HG03097 (cell line): ENCODE measurements around the gene ITPKB.
A peak's percentile ranks its signal among the peaks of the same experiment; 100 is the strongest.

Source experiments
- ATAC-seq: cut with Tn5 transposase; IDR thresholded peaks from one replicate; pipeline ENCODE4 v1.9.1; 2021; ENCODE audit not compliant: unreplicated experiment, low FRiP score

The ITPKB gene

GRCh38 chr1:226708967-226709396 is 30.1 kb downstream of the ITPKB start:
- no peak for ATAC-seq

DNA sequence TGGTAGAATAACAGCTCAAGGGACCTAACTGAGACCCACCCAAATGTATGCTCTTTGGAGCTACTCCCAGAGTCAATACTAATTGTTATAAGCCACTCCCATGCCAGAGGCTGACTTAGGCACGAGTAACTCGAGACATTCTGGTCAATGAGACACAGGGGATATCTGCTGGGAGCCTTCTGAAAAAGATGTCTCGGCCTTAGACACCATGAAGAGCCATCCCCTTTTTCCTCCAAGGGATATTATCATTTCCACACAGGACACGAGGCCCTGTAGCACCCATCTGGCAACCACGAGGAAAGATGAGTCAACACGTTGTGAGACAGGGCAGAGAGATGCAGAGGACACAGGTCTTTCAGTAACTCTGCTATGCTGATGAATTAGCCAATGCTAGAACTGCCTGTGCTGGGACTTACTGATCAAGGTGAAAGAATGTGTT is 30.7 kb downstream of the ITPKB start:
- ATAC-seq = no peak

- no peak for ATAC-seq
Observed at GRCh38 chr1:226706684-226707083, 32.4 kb downstream of the ITPKB start.

DNA sequence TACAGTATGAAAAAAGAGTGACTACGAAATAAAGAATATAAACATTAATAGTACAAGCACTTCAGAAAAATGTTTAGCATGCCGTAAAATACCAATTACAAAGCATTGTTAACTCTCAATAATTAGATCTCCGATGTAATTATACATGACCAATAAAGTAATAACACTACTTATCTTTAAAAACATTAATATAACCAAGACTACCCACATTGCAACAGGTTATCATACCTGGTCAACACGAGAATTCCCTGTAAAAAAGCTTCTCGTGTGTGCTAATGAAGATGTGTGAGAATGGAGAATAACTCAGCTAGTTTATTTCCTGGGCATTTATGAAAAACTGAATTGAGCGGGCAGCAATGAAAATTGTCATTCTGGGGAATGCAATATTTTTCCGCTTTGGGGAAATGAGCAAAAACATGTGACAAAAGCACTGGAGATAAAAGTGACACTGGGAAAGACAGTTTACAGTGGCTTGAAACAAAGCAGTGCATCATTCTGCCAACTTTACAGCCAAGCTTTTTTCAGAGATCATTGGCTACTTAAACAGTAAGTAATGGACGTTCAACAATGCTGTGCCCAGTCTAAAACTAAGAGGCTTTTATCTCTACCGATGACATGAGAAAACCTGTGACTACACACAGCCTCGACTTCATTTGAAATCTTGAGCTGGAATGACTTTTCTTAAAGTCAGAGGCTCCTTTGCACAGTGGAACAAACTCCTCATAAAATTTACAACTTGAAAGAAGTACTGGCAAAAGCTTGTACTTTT is 34.7 kb downstream of the ITPKB start:
- ATAC-seq = no peak

DNA sequence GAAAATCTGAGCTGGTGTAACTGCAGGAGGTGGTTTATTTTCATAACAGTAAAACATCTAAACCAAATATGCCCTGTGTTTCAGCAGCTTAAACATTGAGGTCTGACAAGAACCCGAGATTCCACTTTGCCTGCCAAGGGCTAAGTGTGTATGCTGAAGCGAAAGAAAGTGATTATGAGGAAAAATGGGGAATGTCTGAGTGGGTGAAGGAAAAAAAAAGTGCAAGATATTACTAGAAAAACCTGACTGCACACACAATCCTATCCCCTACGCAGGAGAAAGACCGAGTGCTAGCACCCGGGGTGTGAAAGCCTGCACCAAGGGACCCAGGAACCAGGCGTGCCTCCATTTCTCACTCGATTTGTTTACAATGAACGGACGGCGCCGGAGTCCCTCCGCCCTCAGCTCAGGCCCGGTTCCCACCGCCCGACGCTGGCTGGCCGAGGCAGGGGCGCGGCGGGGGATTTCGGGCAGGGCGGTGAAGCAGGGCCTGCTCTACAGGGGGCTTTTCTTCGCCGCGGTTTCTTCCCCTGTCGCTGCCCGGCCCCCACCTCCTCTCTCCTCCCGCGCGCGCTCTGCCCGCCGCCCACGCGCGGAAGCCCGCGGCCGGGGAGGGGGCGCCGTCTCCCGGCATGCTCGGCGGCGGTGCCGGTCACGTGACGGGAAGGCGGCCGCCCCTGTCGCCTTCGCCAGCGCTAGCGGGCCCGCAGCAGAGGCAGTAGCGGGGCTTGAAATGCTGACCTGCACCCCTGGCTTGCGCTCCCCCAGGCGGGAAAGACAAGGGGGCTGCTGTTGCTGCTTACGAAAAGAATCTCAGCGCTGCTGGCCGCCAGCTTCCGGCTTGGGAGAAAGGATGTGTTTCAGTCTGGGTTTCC is 35.9 kb downstream of the ITPKB start:
- ATAC-seq = peak; percentile 75

DNA sequence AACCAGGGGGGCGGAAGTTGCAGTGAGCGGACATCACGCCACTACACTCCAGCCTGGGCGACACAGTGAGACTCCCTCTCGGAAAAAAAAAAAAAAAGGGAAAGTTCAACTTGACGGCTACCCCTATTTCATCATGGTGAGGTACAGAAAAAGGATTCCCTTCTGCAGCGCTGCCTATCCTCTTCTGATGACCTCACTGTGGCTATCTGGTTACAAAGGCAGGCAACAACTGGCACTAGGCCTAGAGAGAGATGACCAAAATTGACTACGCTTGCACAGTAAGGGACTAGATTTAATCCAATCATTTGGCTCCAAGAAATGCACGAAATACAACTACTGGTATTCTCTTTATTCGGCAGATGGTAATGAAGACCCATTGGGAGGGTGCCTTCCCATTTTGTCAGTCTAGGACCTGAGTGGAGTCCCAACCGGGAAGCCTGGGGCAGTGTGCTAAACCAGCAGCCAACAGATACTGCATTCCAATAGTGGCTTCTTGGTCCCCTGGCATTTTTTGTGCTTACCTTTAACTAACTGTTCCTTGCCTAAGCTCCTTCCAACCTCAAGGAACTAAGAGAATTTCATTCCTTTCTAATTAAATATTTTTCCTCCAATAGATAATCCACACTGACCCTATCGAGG is 36.6 kb downstream of the ITPKB start:
- ATAC-seq = no peak

GRCh38 chr1:226700861-226701260 is 38.2 kb downstream of the ITPKB start:
- no peak for ATAC-seq

DNA sequence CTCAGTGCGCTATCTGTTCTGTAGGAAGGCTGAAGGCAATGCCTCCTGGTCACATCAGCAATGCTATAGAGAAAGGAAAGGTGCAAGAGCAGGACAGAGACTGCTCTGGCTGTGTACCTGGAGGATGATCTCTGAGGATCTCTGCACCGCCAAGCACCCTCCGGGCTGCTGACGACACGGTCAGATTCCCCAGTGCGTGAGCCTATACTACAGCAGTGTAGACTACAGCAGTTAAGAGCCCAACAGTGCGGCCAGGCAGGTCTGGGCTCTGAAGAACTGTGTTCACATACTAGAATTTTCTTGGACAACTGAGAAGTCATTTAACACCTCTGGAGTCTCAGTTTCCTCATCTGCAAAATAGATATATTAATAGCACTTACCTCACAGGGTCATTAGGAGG is 39.9 kb downstream of the ITPKB start:
- ATAC-seq = no peak

GRCh38 chr1:226698659-226699058 is 40.4 kb downstream of the ITPKB start:
- ATAC-seq = no peak

GRCh38 chr1:226697929-226698544 is 41.0 kb downstream of the ITPKB start:
- no peak for ATAC-seq

- ATAC-seq = no peak
Observed at GRCh38 chr1:226697151-226697928, 41.7 kb downstream of the ITPKB start.

DNA sequence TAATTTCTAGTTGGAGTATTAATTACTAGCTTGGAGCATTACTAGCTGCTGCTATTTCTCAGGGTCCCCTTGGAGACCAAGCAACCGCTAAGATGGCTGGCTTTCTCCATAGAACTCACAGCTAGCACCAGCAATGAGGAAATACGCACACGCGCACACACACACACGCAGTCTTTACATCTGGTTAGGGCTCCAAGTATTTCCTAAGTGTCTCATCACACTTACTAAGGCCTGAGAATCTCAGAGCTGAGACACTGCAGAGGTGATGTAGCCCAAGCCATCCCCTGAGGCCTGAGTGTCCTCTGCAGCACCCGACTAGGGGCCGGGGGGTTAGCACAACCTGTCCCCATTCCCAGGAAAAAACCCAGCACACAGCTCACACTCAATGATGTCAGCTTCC is 42.5 kb downstream of the ITPKB start:
- ATAC-seq = no peak

- no peak for ATAC-seq
Observed at GRCh38 chr1:226695335-226695900, 43.7 kb downstream of the ITPKB start.

GRCh38 chr1:226692823-226693222 is 46.3 kb downstream of the ITPKB start:
- no peak for ATAC-seq

- no peak for ATAC-seq
Observed at GRCh38 chr1:226692051-226692792, 46.9 kb downstream of the ITPKB start.

DNA sequence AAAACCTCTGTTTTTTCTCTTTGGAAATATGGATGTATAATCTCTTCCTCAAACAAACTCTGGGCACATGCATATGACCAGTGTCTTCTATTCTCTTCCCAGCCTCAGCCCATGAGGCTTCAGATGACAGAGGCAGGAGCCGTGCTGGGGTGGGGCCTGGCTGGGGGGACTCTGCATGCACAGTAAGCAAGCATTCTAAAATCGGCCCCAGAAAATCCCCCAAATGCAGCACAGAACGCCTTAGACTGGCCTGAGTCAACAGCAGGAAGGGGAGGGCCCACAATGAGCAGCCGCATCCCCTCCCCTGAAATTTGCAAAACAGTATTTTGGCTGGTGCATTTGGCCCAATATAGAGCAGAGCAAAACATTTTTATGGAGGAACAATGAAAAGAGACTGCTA is 47.8 kb downstream of the ITPKB start:
- ATAC-seq = no peak

DNA sequence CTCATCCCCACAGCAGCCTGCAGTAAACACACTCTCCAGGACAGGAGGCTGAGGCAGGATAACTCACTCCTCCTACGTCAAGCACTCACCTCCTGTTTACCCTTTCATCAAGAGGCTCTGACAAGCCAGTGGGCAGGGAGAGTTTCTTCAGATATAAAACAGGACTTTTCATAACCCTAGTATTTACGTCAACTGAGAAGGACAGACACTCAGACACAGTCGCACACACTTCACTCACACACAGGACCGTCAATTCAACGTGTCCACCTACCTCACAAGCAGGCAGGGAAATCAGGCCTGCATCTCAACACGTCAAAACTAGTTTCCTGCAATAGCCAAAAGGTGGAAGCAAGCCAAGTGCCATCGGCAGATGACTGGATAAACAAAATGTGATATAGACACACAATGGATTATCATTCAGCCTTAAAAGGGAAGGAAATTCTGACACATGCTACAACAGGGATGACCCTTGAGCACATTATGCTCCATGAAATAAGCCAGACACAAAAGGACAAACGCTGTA is 48.6 kb downstream of the ITPKB start:
- ATAC-seq = no peak

- ATAC-seq = no peak
Observed at GRCh38 chr1:226688808-226689207, 50.3 kb downstream of the ITPKB start.
